Tibial nerve (tissue), 4 donors: ENCODE data around the gene THY1.

ENCODE experiments used
- EP300 ChIP-seq, 2 donors: sonication (generic); formaldehyde crosslinking; IDR thresholded peaks; one replicate each; pipeline ENCODE4 v1.6.1; 2017; ENCODE audit warnings: antibody characterized with exemption in 2 of 2, mild to moderate bottlenecking in 1 of 2
- POLR2A ChIP-seq, 2 donors: fragments of 450-650 bp; IDR thresholded peaks; one replicate each; pipeline ENCODE4 v1.6.1; 2017; ENCODE audit warnings: antibody characterized with exemption in 2 of 2, mild to moderate bottlenecking in 2 of 2, moderate library complexity in 2 of 2
- TF ChIP-seq, protein P1 (sequence below), 5 experiments: fragments of 200-600 bp in 3 of 5; fragments of 450-650 bp in 2 of 5; sonication (generic) in 3 of 5; IDR thresholded peaks; one replicate each; pipeline ENCODE4 v1.5.1; 2016 to 2019; ENCODE audit warnings: antibody characterized with exemption in 5 of 5, mild to moderate bottlenecking in 3 of 5, moderate library complexity in 2 of 5

DNA sequence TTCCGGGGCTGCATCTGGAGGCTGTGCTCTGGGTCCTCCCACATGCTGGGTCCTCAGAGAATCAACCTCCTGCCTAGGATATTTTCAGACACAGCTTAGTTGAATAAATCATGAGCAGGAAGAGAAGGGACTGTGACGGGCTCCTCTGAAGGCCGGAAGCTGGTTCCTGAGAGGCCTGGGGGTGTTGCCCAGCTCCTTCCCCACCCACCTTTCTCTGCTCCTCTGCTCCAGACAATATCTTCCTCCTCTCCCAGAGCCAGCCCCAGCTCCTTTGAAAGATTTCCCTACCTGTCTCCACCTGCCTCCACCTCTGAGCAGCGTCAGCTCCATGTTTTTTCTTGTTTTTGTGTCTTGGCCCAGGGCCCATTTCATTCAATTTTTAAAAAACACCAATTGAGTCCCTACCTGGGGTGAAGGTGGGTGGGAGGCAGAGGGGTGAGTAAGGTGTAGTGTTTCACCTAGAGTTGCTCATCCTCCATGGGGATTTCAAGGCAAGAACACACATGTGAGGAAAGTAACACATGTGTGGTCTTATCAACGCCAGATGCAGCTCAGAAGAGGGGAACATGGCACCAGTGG is 24.8 kb upstream of the THY1 start:
- TF ChIP-seq, protein P1, sequence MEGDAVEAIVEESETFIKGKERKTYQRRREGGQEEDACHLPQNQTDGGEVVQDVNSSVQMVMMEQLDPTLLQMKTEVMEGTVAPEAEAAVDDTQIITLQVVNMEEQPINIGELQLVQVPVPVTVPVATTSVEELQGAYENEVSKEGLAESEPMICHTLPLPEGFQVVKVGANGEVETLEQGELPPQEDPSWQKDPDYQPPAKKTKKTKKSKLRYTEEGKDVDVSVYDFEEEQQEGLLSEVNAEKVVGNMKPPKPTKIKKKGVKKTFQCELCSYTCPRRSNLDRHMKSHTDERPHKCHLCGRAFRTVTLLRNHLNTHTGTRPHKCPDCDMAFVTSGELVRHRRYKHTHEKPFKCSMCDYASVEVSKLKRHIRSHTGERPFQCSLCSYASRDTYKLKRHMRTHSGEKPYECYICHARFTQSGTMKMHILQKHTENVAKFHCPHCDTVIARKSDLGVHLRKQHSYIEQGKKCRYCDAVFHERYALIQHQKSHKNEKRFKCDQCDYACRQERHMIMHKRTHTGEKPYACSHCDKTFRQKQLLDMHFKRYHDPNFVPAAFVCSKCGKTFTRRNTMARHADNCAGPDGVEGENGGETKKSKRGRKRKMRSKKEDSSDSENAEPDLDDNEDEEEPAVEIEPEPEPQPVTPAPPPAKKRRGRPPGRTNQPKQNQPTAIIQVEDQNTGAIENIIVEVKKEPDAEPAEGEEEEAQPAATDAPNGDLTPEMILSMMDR (IDR thresholded peaks at IDR 0.05) = no peak
- TF ChIP-seq POLR2A (IDR thresholded peaks at IDR 0.05) (no peak), EP300 (IDR thresholded peaks at IDR 0.05) (no peak)
